ENCODE results near the gene TMTC1.

DNA sequence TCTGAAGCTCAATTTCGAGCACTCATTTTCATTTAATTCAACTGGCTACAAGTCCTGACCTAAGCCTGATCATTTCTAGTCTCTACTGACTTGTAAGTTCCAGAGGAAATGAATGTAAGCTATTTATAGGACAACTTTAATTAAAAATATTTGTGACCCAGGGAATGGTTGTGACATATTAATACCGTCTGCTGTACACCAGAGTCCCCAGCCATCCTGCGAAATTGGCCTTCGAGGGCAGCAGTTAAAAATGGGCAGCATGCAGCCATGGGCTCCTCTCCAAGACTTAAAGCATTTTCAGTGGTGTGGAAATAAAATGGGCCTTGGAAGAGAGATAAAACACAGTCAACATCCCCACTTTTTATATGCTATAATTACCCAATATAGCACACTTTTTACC is 255.6 kb downstream of the TMTC1 start:
- TF ChIP-seq CTCF (conservative IDR thresholded peaks at IDR 0.05) (no peak), EZH2 (IDR thresholded peaks at IDR 0.05; ENCODE audit: low read depth) (no peak)
